Measurements from ENCODE around the gene TRPV2. TPM values are rescaled to one million over a fixed set of nuclear protein-coding genes. Genes with fewer than 3 reads are reported as not detected.
"Not testable (repeated sequence)": the region's sequence is repeated elsewhere in the genome, so short reads cannot be mapped to it uniquely, and the experiment has no call there.

TRPV2 gene
- total RNA-seq, 1 experiment from 2014 or later = 2.5 TPM

DNA sequence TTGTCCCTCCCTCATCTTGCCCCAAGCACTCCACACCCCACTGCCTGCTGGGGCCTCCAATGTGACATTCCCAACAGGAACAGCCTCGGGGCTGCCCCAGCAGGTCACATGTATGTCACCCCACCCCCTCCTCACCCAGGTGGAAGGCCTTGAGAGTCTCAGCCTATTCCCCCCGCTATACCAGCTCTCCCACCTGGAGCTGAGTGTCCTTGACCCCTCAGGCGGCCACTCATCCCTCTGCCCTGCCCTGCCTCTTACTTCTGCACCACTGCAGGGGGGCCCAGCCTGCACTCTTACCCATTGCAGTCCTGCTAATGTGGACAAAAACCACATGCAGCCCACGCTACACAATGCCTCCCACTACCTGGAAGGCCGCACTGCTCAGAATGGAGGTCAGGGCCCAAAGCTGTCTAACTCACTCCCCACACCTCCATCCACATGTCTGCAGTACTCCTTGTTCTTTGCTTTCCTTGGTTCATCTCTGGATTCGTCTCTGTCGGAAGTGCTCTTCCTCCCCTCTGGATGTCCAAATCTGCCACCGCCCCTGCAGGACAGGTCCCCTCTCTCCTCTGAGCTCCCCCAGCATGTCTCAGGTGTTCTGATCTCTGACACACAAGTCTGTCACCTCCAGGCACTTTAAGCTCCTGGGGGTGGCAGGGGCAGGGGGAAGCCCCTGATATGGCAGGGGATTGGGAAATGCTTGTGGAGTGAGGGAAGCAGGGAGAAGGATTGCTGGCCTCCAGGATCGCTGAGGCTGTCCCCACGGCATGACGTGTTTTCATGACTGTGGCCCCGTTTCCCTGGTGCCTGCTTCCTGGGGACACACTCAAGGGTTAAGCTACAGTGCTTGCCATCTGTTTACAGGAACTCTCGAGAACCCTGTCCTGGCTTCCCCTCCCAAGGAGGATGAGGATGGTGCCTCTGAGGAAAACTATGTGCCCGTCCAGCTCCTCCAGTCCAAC lies 20.8 kb downstream of the TRPV2 start:
- DNase-seq (ENCODE audit: low read depth) = no peak

DNA sequence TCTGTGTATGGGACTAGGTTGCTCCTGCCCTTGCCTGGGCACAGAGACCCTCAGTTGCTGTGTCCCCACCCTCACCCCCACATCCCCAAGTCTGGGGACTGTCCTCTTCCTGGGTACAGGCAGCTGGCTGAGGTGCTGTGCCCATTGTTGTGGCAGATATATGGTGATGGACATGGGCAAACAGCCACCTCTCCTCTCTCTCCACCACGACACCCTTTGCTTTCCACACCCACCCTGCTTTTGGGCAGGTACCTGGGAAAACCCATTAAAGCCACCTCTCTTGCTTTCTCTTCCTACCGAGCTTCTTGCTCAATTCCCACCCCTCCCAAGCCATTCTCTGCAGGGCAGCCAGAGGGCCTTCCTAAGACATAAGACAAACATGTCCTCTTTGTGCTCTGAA lies 21.7 kb downstream of the TRPV2 start:
- no peak for DNase-seq (ENCODE audit: low read depth)

DNA sequence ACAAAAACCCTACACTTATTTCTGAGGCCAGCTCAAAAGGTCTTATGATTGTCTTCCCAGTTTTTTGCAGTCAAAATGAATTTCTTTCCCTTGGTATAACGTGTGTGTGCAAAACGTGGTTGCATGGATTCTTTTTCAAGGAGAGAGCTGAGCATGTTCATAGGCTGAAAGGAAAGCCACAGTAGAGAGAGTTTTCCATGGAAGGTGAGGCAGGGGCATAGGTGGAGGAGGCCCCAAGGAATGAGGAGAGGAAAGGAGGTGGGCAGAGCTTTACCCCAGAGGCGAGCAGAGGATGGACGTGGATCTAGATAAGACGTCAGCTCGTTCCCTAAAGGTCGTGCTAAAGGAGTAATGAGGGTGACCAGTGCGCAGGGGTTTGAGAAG lies 22.8 kb downstream of the TRPV2 start:
- no peak for DNase-seq (ENCODE audit: low read depth)

DNA sequence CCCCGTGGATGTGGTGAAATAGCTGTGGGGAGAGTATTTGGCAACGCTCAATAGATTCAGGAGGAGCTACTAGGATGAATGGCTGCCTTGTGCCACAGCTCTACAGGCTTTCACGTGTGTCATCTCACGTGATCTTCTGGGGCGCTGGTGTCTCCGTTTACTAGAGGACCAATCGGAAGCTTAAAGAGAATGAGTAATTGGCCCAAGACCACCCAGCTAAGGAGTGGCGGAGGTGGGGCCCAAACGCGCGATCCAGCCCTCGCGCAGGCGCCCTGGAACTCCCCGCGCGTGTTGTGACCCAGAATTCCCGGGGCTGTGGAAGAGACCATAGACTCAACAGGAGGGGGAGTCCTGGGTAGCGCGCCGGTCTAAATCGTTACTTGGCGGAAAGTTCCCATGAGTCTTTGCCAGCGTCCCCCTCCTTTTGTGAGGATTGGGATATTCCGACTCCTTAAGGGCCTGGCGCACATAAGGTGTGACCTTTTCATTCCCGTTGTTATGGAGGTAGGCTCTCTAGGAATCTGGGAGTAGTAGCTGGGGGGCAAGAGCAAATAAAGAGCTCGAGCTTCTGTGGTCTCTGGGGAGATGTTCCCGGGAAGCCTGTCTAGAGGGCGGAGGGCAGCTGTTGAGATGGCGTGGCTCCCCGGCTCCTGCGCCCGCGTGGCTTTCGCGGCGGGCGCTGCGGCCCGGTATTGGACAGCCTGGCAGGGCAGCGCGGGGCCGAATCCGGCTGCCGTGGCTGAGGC lies 23.4 kb downstream of the TRPV2 start:
- peak; percentile 98 for DNase-seq (ENCODE audit: low read depth)

DNA sequence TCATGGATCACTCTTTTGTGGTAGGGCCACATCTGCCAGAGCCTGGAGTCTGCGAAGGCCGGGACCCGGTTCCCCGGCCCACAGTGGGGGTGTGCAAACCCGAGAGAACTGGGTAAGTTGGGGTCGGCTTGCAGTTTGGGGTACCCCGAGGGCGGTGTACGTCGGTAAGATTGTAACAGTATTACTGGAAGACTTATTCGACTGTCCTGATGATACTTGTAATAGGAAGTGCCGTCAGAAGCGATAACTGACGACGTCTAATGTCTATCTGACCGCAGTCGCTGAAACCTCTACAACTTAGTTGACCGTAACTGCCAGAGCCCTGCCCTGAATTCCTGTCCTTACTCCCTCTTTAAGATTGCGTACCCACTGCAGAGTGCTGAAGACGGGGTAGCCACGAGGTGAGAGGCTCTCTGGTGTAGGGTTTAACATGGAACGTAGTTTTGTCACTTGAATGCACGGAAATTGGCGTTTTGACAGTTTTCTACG lies 24.0 kb downstream of the TRPV2 start:
- DNase-seq (ENCODE audit: low read depth) = no peak

DNA sequence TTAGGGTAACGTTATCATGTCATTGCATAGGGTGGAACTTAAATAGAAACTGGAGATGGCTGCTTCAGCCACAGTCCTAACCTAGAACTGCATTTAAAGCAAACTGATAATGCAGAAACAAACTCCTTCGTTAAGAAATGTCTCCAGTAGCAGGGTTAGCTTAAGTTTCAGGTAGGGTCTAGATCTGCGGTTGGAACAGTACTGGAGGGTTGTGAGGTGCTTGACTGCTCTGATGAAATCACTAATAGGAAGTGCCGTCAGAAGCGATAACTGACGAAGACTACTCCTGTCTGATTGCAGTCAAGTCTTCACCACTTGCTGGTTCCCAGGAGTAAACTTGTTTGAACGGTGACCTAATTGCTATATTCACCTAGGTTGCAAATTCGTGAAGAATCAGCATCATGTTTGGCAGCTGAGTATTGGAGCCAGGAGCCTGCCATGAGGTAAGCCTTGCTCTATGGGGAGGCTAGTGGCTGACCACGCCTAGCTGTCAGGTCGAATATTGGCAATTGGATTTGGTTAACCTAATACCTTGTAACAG lies 24.5 kb downstream of the TRPV2 start:
- DNase-seq (ENCODE audit: low read depth) = no peak

DNA sequence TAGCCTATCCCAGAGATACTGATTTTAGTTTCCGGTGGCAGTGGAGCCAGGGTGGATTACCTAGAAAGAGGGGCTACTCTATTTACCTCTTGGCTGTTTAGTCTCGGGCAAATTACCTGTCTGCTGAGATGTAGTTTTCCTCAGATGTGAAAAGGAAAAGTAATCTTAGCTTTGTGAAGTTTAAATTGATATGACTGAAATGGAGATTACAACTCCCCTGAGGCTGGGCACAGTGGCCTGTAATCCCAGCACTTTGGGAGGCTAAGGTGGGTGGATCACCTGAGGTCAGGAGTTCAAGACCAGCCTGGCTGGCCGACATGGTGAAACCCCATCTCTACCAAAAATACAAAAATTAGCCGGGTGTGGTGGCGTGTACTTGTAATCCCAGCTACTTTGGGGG lies 25.0 kb downstream of the TRPV2 start:
- DNase-seq (ENCODE audit: low read depth) = not testable (repeated sequence)

DNA sequence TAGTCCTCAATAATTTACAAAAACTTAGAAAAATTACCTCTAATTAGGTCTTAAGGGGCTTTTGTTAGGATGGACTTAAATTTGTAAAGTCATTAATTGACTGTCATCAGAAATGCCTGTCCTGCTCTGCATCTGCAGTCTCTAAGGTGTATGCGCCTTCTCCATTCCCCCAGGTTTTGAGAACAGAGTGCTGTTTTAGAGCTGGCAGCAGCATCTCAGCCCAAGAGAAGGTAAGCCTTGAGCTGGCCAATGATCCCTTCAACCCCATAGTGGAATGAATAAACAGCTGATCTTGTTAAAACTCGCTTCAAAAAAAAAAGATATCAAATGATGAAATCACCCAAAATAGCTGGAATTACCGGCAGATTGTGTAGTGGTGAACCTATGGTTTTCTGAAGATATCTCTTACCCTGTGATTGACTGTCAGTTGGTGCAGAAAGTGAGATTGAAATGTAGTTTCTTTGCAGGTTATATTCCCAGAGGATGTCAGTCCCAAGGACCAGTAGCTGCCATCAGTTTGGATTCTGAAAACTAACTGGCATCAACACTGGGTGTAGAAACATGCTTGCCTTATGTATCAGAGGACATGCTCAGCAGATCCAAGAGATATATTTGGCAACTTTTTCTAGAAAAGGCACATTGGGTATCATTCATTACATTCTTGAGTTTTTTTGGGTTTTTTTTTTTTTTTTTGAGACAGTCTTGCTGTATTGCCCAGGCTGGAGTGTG lies 25.7 kb downstream of the TRPV2 start:
- DNase-seq (ENCODE audit: low read depth) = no peak

DNA sequence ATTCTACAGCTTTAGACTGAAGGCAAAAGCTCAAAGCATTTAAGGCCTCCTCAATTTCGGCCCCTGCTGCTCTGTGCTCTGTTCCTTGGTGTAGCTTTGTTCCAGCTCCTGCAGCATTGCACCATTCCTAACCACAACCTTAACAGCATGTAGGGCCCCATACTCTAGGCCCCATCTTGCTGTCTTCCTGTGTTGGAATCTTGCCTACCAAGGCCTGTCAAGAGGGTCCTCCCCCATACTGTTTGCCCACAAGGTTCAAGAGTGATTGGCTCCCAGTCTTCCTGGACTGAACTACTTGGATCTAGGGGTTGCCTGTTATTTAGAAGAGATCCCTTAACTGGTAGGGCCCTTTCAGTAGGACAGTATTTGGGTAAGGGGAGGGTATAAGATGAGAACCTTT lies 26.8 kb downstream of the TRPV2 start:
- no peak for DNase-seq (ENCODE audit: low read depth)

DNA sequence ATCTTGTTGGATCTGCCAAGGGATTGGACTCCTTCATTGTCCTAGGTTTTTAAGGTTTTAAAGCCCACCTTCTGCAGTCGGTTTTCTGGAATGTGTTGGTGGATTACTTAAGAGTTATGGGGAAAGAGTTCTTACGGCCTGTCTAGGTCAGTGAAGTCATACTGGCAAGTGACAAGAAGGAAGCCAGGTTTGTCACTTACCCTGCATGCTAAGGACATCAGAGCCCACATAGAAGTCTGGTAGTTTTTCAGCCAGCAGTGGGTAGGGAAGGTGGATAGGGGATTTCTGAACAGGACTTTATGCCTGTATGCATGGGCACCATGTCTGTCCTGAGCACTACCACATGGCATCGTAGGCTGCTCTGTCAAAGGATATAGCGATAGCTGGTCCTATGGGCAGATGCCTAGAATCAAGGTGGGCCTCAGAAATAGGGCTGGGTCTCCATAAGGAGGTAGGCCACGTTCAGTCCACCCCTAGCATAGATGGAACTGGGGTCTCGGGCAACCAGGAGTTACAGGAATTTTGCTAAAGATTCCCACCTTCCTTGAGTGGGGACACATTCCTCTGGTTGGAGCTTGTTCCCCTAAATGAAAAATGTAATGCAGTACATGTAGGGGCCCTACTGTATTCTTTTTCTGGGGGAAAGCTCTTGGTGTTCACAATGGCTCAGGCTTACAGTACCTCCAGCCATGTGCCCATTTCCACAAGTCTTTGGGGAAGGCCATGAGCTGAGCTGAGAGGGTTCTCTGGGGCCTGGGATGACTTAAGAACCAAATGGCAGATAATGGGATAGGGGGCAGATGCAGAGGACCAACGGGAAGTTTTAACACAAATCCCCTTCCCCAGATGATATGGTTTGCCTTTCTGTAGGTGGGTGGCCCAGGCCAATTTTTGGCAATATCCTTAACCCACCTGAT lies 27.5 kb downstream of the TRPV2 start:
- no peak for DNase-seq (ENCODE audit: low read depth)

GRCh38 chr17:16443511-16444257 lies 28.3 kb downstream of the TRPV2 start:
- DNase-seq (ENCODE audit: low read depth) = no peak

- no peak for DNase-seq (ENCODE audit: low read depth)
Measured at GRCh38 chr17:16444258-16444886, 29.0 kb downstream of the TRPV2 start.

DNA sequence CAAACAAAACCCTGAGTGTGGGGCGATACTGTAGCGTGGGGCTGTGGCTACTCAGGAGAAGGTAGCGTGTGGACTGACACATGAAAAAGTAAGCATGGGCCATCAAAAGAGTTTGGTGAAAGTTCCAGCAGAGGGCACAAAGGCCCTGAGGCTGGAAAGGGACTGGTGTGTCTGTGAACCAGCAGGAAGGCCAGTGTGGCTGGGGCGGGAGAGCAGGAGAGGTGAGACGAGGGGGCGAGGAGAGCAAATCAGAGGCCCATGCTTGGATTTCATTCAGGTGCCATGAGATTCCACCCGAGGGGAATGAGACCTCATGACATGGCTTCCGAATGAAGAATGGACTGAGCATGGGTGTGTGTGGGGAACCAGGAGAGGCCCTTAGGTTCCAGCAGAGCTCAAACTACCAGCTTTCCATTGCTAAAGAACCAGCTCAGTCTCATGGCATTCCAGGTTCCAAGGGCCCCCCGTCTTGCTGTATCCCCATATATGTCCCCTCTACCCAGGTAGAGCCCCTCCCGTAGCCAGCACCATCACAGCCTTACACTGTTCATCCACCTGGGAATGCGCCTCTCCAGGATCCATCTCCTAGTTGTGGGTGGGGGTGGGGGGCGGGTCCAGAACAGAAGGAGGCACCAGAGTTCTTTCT lies 31.1 kb downstream of the TRPV2 start:
- DNase-seq (ENCODE audit: low read depth) = no peak

DNA sequence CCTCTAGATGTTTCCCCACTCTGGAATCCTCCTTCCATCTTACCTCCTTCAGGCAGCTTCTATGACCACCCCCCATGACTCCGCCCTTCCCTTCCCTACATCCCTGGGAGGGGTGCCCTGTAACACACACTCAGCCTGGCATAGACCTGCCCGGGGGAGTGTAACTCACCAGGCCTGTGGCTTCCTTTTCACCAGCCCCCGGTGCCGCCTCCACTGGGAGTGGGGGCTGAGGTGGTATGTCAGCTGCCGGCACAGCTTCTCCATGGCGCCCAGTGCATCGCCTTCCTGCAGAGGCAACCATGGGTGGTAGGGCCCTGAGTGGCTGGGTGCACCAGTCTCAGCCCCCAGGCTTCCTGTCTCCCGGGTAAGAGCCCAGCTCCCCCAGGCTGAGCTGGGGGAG lies 32.3 kb downstream of the TRPV2 start:
- DNase-seq (ENCODE audit: low read depth) = no peak

DNA sequence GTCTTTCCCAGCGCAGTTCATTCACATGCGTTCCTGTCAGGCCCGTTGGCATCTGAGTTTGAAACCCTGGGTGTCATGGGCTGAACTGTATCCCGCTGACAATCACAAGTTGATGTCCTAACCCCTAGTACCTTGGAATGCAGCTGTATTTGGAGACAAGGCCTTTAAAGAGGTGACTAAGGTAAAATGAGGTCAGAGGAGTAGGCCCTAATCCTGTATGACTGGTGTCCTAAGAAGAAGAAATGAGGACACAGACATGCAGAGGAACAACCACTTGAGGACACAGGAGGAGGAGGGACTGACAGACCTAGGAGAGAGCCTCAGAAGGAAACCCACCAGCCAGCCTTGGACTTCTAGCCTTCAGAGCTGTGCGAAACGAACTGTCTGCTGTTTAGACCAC lies 33.1 kb downstream of the TRPV2 start:
- DNase-seq (ENCODE audit: low read depth) = no peak

GRCh38 chr17:16449121-16449570 lies 33.8 kb downstream of the TRPV2 start:
- peak; percentile 71 for DNase-seq (ENCODE audit: low read depth)

DNA sequence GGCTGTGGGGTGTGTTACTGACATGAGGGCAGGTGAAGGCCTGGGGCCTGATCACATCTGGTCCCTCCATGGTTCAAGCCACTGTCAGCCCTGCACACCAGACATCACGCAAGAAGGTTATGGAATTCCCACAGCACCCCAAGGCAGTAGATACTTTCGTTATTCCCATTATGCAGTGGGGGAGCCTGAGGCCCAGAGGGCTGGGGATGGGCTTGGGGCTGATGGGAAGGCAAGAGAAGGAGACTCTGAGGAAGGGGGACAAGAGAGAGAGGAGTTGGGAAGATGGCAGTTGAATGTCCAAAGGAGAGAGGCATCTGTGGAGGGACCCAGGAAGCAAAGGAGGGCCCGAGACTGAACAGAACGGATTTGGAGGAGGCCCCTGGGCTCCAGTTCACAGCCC lies 34.7 kb downstream of the TRPV2 start:
- no peak for DNase-seq (ENCODE audit: low read depth)

- not testable (repeated sequence) for DNase-seq (ENCODE audit: low read depth)
Measured at GRCh38 chr17:16452268-16452667, 36.9 kb downstream of the TRPV2 start.

DNA sequence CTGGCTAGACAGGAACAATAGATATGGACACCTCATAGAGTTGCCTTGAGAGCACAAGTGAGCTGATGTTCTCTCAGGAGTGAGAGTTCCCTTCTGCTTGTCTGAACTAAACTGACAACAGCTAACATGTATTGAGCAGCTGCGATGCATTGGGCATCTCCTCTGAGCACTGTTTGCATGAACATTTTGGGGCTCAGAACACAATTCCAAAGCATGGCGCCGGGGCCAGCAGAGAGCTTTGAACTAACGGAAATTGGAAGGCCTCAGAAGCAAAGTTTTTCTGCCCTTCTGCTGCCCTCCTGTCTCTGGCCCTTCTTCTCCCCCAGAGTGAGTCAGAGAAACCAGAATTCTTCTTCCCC lies 38.1 kb downstream of the TRPV2 start:
- DNase-seq (ENCODE audit: low read depth) = no peak
